GM12865 (cell line): ENCODE measurements around the gene HTD2.

Experiments used
- DNase-seq: peaks from one replicate; pipeline ENCODE4 v3.0.0; 2010; ENCODE audit warnings: low read depth
- H3K4me3 ChIP-seq: 2 replicates; pipeline ENCODE4 v1.5.1; 2011; ENCODE audit warnings: mild to moderate bottlenecking, low read depth, low read length, control low read depth
- CTCF ChIP-seq: IDR thresholded peaks from 2 replicates; pipeline ENCODE4 v1.5.1; 2011; ENCODE audit warnings: low read length, control low read depth, low read depth, inconsistent platforms; ENCODE audit not compliant: insufficient read depth; ENCODE audit errors: missing control alignments

Gene HTD2

GRCh38 chr3:58317811-58318210 lies 11.5 kb downstream of the HTD2 start:
- no peak for DNase-seq
- no peak overlapping the region for H3K4me3 ChIP-seq
- no peak for TF ChIP-seq CTCF

DNA sequence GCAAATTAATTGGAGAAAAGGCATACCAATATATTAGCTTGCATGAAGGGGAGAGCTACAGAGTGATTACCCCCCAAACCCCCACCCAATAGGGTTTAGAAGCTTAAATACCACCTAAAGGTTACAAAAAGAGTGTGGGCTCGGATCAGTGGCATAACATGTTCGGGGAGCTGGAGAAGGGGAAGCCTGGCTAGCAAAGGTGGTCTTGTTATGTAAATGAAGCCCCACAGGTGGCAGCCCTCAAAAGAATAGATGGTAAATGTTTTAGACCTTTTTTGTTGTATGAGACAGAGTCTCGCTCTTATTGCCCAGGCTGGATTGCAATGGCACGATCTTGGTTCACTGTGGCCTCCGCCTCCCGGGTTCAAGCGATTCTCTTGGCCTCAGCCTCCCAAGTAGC lies 15.5 kb downstream of the HTD2 start:
- no peak overlapping the region for H3K4me3 ChIP-seq
- DNase-seq, result no peak
- TF ChIP-seq CTCF, result no peak

DNA sequence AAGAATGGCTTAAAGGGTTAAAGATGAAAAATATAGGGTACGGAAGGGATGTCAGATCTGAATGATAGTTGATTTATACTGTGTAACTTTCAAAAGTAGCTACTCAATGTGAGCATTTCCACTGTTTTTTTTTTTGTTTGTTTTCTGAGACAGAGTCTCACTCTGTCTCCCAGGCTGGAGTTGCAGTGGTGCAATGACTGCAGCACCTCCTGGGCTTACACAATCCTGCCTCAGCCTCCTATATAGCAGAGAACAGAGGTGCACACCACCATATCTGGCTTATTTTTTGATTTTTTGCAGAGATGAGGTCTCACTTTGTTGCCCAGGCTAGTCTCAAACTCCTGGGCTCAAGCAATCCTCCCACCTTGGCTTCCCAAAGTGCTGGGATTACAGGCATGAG lies 16.5 kb downstream of the HTD2 start:
- no peak for DNase-seq
- no peak overlapping the region for H3K4me3 ChIP-seq
- TF ChIP-seq CTCF, result no peak

DNA sequence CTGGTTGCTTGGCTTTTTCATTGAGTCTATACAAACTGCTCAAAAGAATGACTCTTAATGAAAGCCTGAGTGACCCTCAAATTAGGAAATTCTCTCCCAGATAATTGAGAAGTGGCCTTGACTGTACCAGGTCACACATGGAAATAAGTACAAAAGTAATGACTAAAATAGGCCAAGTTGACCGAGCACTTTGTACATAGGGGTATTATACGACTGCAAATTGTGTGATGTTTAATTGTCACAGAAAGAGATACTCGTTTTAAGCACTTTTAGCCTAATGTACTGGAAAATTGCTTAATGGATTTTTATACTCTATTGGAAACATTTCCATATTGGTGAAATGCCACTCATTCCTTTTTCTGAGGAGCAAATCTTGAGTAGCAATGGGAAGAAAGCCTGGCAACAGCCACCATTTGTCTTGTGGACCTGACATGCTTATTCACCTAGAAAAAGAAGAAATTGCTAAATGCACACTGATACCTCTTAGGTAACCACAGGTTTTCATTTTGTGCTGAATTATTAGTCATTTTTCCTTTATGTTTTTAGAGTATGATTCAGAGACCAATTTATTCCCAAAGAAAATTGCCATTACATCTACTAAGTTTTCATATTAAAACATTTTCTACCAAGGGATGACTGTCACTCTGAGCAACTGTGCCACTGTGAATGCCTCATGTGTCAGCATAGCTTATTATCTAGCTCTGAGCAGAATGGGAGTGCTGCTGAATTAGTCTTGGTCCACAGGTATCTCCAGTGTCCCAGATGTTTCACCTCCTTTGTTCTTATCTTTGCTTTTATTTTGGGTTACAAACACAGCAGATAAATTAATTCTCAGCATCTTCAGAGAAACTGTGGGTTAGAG lies 17.4 kb downstream of the HTD2 start:
- no peak overlapping the region for H3K4me3 ChIP-seq
- no peak for DNase-seq
- TF ChIP-seq CTCF, result no peak

- no peak for TF ChIP-seq CTCF
- H3K4me3 ChIP-seq, result no peak overlapping the region
- peak; percentile 14 for DNase-seq
Measured at GRCh38 chr3:58324391-58325390, 18.4 kb downstream of the HTD2 start.

DNA sequence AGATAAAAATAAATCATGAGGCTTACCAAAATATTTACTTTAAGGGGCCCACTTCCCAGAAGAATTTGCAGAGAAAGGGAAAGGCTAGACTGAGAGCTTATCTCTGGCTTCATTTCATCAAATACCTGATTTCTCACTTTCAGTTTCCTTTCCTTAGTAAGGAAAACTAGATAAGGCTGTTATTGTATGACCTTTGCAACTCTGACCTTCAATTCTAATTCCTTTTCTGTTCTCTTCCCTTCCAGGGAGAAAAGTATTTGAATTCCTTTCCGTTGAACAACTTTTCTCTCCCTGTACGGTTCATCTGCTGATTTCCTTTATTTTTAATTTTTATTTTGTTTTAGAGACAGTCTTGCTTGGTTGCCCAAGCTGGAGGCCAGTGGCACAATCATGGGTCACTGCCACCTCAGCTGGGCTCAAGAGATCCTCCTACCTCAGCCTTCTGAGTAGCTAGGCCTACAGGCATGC lies 19.2 kb downstream of the HTD2 start:
- no peak overlapping the region for H3K4me3 ChIP-seq
- TF ChIP-seq CTCF, result no peak

More for the DNA sequence above, 19.2 kb downstream of the HTD2 start:
- DNase-seq, result no peak
